GM12864 (cell line): ENCODE results near the gene SQOR.

Source experiments
- DNase-seq: peaks from one replicate; pipeline ENCODE4 v3.0.0-alpha.2; 2011; ENCODE audit warnings: low read depth
- H3K4me3 ChIP-seq: 2 replicates; pipeline ENCODE4 v1.5.1; 2011; ENCODE audit warnings: mild to moderate bottlenecking, low read depth, low read length, control low read depth
- TF ChIP-seq, protein P1 (sequence below): IDR thresholded peaks from 2 replicates; pipeline ENCODE4 v1.5.1; 2011; ENCODE audit warnings: low read depth, mild to moderate bottlenecking, moderate library complexity, low read length, control low read depth, inconsistent platforms; ENCODE audit errors: missing control alignments

SQOR gene

DNA sequence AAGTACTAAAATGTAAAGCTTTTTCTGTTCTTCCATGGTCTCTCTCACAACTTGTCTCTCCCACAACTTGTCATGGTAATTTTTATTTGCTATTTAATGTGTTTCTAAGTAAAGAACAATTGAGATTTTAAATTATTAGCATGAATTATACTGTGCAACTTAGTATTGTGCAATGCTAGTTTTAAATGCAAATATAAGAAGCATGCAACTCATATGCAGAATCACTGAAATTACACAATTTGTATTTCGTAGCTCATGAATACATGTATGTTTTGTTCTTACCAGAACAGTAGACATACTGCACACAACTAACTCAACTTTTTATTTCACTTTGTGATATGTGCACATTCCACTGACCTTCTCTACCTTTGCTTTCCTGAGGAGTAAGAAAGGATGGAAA lies 96.5 kb downstream of the SQOR start:
- H3K4me3 ChIP-seq: no peak overlapping the region
- no peak for DNase-seq
- TF ChIP-seq, protein P1, sequence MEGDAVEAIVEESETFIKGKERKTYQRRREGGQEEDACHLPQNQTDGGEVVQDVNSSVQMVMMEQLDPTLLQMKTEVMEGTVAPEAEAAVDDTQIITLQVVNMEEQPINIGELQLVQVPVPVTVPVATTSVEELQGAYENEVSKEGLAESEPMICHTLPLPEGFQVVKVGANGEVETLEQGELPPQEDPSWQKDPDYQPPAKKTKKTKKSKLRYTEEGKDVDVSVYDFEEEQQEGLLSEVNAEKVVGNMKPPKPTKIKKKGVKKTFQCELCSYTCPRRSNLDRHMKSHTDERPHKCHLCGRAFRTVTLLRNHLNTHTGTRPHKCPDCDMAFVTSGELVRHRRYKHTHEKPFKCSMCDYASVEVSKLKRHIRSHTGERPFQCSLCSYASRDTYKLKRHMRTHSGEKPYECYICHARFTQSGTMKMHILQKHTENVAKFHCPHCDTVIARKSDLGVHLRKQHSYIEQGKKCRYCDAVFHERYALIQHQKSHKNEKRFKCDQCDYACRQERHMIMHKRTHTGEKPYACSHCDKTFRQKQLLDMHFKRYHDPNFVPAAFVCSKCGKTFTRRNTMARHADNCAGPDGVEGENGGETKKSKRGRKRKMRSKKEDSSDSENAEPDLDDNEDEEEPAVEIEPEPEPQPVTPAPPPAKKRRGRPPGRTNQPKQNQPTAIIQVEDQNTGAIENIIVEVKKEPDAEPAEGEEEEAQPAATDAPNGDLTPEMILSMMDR: no peak

DNA sequence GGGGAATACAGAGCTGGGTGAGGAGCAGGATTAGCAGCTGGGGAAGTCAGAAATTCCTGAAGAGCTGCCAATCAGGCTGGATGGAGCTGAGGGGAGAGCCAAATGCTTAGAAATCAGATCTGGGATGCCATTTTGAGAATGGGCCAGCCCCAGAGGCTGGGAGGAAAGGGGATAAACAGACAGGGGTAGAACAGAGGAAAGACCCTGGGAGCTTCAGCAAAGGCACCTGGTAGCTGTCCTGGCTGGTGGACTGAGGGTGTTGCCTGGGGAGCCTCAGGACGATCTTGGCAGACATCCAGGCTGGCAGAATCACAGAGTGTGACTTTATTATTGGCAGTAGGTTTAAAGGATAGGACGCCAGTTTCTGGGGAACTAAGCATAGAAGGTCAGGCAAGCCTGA lies 97.8 kb downstream of the SQOR start:
- TF ChIP-seq, protein P1: no peak
- no peak for DNase-seq

DNA sequence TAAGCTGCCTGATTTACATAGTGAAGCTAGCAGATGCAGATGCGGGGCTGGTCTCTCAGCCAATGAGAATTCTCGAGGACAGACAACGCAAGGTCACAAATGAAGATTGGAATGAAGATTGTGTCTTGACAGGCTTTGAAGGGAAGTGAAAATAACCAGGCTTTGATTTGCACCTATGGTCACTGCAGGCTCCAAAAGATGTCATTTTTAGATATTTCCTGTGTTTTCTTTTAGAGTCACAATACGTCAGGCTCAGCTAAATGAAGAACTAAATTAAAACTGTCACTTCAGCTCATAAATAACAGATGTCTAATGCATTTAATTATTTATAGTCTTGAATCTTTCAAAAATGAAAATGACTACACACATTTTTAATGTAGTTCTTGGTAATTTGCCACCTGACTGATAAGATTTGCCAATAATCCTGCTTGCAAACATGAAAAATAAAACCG lies 99.5 kb downstream of the SQOR start:
- no peak overlapping the region for H3K4me3 ChIP-seq
- TF ChIP-seq, protein P1: no peak
- DNase-seq: no peak

More for the DNA sequence above, 97.8 kb downstream of the SQOR start:
- H3K4me3 ChIP-seq: no peak overlapping the region
